OCI-LY1 (cell line): ENCODE results near the gene S100A12.

Experiments used
- EZH2 ChIP-seq: fragments of 200-600 bp; sonication (generic), shearing (Covaris generic); IDR thresholded peaks from 2 replicates; pipeline ENCODE4 v1.8.0; 2017; ENCODE audit warnings: borderline replicate concordance, mixed run types, mild to moderate bottlenecking, antibody characterized with exemption, low read length, moderate library complexity, mixed read lengths
- TF ChIP-seq, protein P1 (sequence below): fragments of 200-600 bp; sonication (generic), shearing (Covaris generic); IDR thresholded peaks from 2 replicates; pipeline ENCODE4 v1.5.1; 2017; ENCODE audit warnings: mild to moderate bottlenecking, antibody characterized with exemption, low read length, moderate library complexity, mixed read lengths

DNA sequence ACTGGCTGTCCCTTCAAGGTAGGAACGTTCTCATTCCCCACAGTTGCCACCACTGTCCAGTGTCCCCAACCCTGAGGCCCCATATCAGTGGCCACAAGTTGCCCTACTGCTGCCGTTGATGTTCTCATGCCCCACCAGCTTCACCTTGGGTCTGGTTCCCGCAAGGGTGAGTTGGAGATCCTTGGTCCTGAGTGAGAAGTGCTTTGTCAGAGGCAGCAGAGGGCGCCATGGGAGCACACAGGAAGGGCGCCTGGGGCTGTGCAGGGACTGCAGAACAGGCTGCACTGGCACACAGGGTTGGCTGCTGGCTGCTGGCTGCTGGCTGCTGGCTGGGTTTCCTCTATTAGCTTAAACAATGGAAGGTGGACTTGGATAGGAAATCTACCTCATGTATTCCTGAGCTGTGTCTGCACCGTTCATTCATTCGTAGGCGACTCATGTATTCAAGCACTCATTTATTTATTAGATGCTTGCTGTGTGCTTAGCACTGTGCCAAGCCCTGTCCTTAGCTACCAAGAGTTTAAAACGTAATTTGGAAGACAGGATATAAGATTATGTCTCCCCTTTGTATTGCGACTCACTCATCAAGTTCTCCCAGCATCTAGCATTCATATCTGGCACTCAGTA is 19.9 kb downstream of the S100A12 start:
- TF ChIP-seq, protein P1, sequence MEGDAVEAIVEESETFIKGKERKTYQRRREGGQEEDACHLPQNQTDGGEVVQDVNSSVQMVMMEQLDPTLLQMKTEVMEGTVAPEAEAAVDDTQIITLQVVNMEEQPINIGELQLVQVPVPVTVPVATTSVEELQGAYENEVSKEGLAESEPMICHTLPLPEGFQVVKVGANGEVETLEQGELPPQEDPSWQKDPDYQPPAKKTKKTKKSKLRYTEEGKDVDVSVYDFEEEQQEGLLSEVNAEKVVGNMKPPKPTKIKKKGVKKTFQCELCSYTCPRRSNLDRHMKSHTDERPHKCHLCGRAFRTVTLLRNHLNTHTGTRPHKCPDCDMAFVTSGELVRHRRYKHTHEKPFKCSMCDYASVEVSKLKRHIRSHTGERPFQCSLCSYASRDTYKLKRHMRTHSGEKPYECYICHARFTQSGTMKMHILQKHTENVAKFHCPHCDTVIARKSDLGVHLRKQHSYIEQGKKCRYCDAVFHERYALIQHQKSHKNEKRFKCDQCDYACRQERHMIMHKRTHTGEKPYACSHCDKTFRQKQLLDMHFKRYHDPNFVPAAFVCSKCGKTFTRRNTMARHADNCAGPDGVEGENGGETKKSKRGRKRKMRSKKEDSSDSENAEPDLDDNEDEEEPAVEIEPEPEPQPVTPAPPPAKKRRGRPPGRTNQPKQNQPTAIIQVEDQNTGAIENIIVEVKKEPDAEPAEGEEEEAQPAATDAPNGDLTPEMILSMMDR = peak; percentile 66
- TF ChIP-seq EZH2 = no peak
